Activated T-helper 1 cell treated with Interleukin-2 at 50 U/mL for 16 hours (primary cell): ENCODE data around the gene CTNNBIP1.
"Not testable (repeated sequence)": the region's sequence is repeated elsewhere in the genome, so short reads cannot be mapped to it uniquely, and the experiment has no call there.

Source experiments
- DNase-seq: peaks from one replicate; pipeline ENCODE4 v3.0.0-alpha.2; 2020; ENCODE audit warnings: low read depth

Gene CTNNBIP1

DNA sequence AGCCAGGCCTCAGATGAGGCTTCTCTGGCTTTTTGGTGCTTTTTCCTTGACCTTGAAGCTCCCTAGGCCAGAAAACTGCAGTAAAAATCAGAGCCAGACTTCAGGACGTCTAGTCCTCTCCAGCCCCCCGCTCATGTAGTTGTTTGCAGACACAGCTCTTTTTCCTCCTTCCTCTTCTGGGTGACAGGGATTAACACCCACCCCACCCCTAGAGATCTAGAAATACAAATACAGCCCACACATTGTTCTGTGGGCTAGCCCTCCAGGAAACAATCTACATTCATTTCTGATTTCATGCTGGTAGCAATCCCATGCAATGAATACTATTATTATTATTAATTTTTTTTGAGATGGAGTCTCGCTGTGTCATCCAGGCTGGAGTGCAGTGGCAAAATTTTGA, 76.4 kb downstream of the CTNNBIP1 start:
- no peak for DNase-seq

DNA sequence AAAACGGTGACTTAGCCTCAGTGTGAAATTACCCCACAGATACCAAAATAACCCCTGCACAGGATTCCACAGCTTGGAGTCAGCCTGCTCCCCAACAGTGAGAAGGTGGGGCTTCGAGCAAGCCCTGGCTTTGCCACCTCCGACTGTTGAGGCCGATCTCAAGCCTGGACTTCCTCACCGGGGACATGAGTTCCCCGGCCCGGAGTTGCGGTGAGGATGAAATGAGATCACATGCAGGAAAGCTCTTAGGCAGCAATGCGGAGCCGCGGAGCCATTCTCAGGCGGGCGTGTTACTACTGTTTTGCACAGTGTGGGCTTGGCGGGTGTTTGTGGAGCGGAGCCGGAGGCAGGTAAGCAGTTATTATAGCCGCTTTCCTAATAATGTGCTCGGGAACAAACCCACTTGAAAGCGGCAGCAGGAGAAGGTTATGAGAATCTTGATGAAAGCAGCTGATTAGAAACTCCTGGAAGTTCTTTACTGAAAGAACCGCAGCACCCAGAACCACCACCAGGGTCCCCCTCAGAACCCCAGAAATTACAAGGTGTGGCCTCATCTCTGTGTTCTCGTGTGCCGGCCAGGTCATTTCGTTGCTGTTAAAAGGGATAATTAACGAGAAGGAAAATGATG, 82.4 kb downstream of the CTNNBIP1 start:
- no peak for DNase-seq

DNA sequence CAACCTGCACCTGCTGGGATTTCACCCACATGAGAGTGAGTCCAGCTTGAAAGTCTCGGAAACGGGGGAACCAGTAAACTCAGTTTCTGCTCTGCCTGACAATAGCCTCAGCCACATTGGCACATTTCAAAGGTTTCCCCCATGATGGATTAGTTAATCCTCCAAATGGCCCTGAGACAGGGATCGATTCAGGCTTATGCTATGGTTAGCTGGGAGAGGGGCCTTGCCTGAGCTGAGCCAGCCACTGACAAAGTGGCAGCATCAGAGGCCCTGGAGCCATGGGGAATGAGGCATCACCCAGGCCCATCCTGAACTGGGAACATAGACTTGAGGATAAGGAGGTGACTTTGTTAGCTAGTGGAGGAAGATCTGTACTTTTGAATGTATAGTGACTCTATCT, 83.5 kb downstream of the CTNNBIP1 start:
- no peak for DNase-seq

DNA sequence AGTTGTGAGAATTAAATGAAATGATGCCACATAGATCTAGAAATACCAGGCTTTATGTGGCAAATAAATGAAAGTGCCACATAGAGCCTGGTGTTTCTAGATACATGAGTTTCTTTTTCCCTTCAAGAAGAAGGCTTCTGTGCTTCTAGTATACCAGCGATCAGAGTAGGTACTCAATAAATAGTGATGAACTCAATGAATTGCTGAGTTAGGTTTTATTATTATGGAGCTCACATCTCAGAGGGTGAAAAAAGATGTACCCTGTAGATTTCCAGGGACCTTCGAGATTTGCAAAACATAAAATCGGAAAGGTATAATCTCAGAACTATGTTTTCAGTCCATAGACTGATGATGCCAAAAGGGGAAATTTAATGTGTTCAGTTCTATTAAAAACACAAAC, 84.0 kb downstream of the CTNNBIP1 start:
- DNase-seq, result no peak

DNA sequence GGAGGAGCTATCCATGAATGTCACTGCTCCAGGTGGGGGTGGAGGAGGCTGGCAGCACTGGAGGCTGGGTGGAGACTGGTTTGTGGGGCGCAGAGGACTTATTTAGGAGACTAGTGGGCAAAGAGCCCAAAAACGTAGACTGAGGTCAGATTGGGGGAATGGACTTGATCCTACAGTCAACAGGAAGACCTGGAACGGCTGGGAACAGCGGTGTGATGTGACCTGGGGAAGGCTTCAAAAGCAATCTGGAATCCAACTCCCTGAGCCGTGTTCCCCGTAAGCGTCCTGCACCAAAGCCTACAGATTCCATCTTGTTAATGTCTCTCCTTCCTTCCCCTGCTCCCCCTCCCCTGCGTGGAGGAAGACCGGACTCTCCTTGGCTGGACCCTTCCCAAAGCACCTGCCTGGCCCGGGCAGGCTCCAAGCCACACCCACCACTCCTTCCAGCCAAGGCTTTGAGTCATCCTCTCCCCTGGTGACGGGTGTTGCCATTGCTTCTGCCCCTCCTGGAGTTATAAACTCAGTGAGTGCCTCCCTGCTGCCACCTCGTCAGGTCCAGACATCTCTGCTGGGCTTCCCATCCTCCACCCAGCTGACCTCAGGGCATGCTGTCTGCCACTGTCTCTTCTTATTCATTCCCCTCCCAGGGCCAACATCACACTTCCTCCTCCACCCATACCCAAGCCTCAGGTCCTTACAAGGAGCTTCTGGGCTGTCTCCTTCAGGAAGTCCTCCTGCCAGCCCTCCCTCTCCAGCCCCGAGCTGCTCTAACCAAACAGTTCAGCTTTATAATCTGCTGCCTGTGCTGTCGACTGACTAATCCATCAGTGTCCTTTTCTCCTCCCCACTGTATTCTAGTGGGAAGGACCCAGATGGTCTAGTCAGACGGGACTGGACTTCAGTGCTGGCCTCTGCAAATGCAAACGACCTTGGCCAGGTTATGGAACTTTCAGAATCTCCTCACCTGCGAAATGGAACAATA, 84.7 kb downstream of the CTNNBIP1 start:
- DNase-seq, result peak; percentile 13

DNA sequence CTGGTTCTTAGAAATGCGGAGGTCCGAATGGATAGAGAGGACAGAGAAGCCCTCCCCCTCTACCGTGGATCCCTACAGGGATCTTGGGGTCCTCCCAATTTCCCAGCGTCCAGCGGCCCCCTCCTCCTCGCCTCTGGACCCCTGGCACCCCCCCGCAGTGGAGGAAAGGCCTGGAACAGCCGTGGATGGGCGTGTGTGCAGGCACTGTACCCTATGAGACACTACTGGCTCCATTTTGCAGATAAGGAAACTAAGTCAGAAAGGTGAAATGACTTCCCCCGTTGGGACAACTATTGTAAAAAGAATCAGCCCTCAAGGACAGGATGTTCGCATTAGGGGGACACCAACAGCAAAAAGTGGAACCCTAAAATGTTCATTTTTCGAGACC, 85.4 kb downstream of the CTNNBIP1 start:
- no peak for DNase-seq

DNA sequence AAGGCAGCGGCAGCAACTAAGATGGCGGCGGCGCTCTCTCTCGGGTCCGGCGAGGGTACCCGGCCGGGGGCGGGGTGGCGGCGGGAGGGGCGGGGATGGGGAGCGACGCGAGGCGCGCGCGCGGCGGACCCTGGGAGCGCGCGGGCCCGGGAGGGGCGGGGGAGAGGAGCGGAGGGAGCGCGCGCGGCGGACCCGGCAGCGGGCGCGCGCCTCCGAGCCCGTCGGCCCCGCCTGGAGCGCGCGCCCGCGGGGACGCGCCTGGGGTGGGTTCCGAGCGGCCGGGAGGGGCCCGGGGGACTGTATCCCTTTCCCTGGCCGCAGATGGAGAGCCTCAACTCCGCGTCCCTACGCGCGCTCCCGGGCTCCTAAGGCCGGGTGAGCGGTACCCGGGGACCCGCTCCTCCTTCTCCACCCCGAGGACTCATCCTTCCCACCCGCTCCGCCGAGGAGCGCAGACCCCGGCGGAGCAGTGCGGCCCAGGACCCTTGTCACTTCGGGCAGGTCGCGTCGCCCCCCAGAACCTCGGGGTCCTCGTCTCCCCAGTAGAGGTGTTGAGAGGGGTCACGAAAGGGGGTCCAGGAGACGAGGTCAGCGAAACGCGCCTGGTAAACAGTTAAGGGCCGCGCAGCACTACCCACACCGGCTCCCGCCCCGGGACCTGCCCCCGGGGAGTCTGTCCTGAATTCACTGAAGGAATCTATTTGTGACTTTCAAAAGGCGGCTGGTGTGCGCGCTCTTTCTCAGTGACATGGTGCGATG, 85.9 kb downstream of the CTNNBIP1 start, which contains the start of gene CLSTN1:
TSS of gene CLSTN1 (minus strand) at position 23 of the 759 bp plus-strand sequence. CDS start 232 bp downstream, outside the sequence.
- peak; percentile 87 for DNase-seq

DNA sequence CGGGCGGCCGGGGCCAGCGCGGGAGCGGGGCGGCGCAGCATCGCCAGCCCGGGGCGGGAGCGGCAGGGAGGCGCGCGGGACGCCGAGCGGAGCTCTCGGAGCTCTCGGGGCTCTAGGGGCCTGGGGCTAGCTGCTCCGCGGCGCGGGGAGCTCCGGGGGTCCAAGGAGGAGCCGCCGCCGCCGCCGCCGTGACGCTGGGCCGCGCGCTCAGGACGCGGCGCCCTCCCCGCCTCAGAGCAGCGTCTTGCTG, 86.5 kb downstream of the CTNNBIP1 start:
- DNase-seq, result no peak

DNA sequence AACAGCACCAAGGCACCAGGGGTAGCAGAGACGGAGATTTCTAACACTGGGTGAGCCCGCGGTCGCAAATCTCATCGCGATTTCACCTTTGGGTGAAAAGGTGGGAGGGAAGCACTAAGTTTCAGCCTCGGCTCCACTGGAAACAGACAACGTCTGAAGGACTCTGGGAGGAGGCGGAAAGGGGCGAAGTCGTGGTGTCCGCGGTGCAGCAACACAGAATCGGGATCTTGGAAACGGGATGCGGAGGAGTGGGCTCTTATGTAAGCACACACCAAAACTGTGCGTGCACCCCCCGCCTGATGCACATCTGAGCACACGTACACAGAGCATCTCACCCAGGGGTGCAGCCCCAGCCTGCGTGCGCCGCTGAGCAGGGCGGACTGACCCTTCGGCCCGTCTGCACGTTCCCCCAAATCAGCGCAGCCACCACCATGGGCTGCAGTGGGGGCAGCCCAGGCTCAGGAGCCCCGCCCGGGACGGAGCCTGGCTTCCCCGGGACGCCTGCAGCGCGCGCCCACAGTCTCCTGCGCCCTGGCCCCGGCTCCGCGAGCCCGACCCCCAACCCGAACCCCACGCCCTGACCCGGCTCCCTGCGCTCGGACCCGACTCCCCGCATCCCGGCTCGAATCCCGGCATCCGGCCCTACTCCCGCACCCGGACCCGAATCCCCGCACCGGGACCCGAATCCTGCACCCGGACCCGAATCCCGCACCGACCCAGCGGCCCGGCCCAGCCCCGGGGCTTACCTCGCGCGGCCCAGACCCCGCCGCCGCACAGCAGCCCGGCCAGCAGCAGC, 87.0 kb downstream of the CTNNBIP1 start:
- no peak for DNase-seq

DNA sequence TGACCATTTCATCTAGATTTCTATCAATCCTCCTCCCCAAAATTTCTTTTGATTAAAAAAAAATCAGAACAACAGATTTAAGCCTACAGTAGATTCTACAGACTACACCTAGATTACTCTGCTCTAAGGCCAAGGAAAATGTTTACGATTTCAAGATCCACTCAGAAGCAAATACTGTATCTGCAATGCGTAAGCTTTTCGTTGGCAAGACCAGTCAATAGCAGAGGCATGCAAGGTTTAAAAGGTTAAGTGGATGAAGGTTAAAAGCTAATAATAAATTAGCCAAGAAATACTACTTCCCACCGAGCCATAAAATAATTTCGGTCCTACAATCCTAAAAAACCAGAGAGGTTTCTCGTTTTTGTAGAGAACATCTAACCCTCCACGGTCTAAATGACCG, 87.6 kb downstream of the CTNNBIP1 start:
- no peak for DNase-seq

DNA sequence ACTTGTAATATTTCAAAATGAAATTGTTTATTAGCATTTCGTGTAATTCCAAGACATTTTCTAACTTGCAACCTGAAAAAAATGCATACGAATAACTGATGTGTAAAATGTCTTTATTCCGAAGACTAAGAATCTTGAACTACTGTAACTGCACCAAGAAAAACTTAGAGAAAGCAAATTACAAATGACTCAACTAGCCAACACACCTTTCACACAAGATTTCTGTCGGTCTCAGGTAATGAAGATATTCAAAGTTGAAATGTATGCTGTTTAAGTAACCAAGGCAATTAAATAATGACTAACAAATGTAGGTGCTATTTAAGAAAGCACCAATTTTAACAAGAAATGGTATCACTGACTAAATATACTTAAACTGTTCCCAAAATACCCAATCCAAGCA, 88.4 kb downstream of the CTNNBIP1 start:
- no peak for DNase-seq

DNA sequence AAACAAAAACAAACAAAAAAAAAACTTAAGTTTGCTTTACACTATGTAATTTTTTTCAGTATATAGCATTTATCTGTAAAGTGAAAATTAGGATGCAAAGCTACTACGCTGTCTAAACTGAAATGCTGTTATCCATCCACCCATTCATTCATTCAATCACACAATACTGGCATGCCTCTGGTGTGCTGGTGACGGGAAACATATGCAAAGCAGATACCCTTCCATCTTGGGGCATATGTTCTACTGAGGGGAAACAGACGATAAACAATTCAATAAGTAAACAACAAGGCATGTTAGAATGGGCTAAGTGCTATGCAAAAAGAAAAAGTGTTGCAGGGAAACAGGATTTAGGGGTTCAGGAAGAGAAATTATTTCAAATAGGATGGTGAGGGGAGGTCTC, 89.5 kb downstream of the CTNNBIP1 start:
- DNase-seq, result no peak

DNA sequence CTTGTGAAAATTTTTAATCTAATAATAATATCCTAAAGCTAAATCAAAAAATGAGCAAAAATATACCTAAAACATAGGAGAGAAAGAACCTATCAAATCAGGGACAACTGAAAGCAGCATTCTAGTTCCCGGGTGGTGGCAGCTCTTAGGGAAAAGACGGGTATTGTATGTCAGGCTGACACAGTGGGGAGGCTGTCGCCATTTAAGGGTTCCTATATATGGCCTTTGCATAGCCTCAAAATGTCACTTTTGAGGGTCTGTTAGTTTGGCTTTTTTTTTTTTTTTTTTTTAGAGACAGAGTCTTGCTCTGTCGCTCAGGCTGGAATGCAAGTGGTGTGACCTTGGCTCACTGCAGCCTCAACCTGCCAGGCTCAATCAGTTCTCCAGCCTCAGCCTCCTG, 92.3 kb downstream of the CTNNBIP1 start:
- DNase-seq, result no peak

DNA sequence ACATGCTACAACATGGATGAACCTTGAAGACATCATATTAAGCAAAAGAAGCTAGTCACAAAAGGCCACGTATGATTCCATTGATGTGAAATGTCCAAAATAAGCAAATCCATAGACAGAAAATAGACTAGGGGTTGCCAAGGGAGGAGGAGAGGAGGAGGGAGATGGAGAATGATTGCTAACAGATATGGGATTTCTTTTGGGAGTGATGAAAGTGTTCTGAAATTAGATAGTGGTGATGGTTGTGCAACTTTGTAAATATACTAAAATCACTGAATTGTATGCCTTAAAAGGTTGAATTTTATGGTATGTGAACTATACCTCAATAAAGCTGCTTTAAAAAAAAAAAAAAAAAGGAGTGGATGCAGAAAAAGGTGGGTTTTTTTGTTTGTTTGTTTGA, 93.9 kb downstream of the CTNNBIP1 start:
- DNase-seq, result no peak

DNA sequence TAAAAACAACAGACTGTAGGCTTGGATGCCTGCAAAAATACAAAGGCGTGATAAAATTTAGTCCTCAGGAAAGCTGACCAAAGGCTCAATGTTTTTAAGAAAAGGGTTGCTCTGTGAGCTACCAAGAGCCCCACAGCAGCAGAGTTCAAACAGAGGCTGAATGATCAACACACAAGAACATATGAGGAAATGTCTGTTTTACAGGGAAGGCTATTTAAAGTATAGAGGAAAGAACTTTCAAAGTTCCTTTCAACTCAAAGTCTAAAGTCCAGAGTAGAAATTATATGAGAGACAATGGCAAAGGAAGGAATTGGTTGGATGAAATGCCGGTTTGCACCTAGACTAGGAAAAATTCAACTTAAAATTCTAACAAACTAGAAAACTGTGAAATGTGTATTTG, 94.9 kb downstream of the CTNNBIP1 start:
- no peak for DNase-seq

DNA sequence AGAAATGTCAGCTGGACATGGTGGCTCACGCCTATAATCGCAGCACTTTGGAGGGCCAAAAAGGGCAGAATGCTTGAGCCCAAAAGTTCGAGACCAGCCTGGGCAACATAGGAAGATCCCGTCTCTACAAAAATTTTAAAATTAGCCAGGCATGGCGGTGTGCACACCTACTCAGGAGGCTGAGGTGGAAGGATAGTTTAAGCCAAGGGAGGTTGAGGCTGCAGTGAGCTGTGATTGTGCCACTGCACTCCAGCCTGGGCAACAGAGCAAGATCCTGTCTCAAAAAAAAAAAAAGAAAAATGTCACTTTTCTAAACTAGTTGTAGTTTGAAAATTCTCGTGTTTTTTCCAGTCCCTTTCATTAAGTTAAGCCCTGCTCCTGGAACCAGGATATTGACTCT, 95.5 kb downstream of the CTNNBIP1 start:
- DNase-seq, result no peak

DNA sequence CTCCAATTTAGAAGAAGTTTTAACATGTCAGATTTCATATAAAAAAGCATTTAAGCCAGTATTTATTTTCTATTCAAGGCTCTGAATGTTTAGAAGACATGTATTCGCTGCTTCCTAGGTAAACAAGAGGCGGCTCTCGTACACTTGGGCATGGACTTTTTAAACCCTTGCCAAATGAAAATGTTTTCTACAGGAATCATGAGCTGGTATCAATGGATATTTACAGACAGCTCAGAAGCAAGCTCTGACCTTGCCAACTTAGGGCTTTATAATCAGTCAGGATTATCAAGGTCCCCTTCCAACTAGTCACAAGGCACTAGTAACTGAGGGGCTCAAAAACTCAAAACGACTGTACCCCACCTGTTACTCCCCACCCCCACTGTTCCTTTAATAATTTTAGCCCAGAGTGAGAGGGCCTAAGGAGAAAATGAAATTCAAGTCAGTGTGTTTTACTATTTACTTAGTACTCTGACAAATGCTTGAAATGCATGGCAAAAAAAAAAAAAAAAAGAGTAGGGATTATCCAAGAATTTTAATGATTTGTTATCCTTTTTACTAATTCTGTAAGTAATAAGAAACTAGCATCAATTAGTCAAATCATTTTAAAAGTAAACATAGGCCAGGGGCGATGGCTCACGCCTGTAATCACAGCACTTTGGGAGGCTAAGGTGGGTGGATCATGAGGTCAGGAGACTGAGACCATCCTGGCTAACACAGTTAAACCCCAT, 98.7 kb downstream of the CTNNBIP1 start:
- no peak for DNase-seq

DNA sequence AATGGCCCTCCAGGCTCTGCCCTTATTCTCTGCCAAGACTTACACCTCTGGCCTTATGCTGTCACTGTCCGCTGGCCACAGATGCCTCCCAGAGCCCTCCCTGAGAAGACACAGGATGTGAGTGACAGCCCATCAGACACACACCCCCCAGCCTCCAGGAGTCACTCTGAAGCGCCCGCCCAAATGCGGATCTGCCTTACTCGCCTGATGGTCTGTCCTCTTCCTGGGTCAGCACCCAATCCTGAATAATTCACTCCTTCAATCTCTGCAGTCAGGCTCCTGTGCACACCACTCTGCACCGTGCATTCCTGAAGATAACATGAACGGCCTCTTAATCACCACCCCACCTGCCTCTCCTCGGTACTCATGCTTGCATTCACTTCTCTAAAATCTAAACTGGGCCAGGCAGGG, 101.0 kb downstream of the CTNNBIP1 start:
- DNase-seq, result no peak

DNA sequence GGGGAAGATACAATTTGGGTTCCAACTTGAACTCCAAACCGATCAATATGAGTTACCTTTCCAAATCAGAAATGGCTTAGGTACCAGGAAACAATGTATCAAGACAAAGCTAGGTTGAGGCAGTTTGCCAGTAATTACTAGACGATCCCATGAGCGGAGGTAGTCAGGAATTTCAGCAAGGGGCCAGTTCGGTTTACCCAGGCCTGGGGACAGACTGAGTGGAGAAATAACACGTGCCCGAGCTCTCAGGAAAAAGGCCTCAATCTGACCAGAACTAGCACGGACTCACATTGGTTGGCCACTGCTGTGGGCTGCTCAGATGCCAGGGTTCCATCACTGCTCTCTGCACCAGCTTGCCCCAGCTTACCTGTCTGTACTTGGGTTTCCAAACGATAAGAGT, 101.6 kb downstream of the CTNNBIP1 start:
- no peak for DNase-seq

DNA sequence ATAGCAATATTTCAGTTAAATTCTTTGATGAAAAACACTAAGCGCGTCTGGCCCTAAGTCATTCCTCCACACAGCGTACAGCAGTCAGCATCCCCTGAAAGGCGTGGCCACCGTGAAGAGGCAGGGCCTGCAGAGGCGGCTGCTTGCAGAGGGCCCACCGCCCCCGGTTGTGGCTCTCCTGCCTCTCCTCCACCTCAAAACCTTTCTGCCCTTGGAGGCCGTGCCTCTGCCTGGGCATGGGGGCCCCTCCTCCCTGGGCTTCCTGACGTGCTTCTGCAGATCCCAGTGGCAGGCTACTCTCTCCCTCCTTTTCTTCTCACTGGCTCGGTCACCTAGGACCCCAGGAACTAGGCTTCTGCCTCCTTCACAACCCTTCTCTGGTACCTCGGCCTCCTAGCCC, 102.5 kb downstream of the CTNNBIP1 start:
- DNase-seq, result no peak

DNA sequence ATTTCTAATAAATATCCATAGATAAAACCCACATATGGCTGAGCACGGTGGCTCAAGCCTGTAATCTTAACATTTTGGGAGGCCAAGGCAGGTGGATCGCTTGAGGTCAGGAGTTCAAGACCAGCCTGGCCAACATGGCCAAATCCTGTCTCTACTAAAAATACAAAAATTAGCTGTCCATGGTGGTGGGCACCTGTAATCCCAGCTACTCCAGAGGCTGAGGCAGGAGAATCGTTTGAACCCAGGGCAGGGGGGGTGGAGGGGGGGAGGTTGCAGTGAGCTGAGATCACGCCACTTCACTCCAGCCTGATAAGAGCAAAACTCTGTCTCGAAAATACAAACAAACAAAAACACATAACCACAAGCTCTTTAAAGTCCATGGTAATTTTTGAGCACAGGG, 104.1 kb downstream of the CTNNBIP1 start:
- not testable (repeated sequence) for DNase-seq
